ENCODE measurements around the gene QPCT.
"Not testable (repeated sequence)": the region's sequence is repeated elsewhere in the genome, so short reads cannot be mapped to it uniquely, and the experiment has no call there.

QPCT gene

GRCh38 chr2:37344453-37345361 lies at the start of gene QPCT:
QPCT (plus strand) TSS chr2:37344630; CDS start chr2:37344732, 102 bp downstream.
- in situ Hi-C loops (cut with HindIII; ENCODE audit: low pct_ligation_motif_present, low pct_unique_long_range_greater_than_20kb, low sequenced_read_pairs) = no loop called here
- DNase-seq = peak; percentile 88

GRCh38 chr2:37294858-37295257 lies 49.6 kb upstream of the QPCT start:
- in situ Hi-C loops (cut with HindIII; ENCODE audit: low pct_ligation_motif_present, low pct_unique_long_range_greater_than_20kb, low sequenced_read_pairs) = not testable (repeated sequence)

GRCh38 chr2:37295469-37296073 lies 48.9 kb upstream of the QPCT start:
- no peak for DNase-seq
- in situ Hi-C loops (cut with HindIII; ENCODE audit: low pct_ligation_motif_present, low pct_unique_long_range_greater_than_20kb, low sequenced_read_pairs) = no loop called here

More at GRCh38 chr2:37294858-37295257, 49.6 kb upstream of the QPCT start:
- DNase-seq = not testable (repeated sequence)

GRCh38 chr2:37297632-37298031 lies 46.8 kb upstream of the QPCT start:
- no peak for DNase-seq
- in situ Hi-C loops (cut with HindIII; ENCODE audit: low pct_ligation_motif_present, low pct_unique_long_range_greater_than_20kb, low sequenced_read_pairs) = no loop called here

- no peak for DNase-seq
- in situ Hi-C loops (cut with HindIII; ENCODE audit: low pct_ligation_motif_present, low pct_unique_long_range_greater_than_20kb, low sequenced_read_pairs) = no loop called here
Observed at GRCh38 chr2:37300146-37300545, 44.3 kb upstream of the QPCT start.

- in situ Hi-C loops (cut with HindIII; ENCODE audit: low pct_ligation_motif_present, low pct_unique_long_range_greater_than_20kb, low sequenced_read_pairs) = no loop called here
- DNase-seq = no peak
Observed at GRCh38 chr2:37300578-37300977, 43.9 kb upstream of the QPCT start.

- in situ Hi-C loops (cut with HindIII; ENCODE audit: low pct_ligation_motif_present, low pct_unique_long_range_greater_than_20kb, low sequenced_read_pairs) = no loop called here
- DNase-seq = peak; percentile 9
Observed at GRCh38 chr2:37301408-37301807, 43.0 kb upstream of the QPCT start.

GRCh38 chr2:37302701-37303252 lies 41.7 kb upstream of the QPCT start:
- in situ Hi-C loops (cut with HindIII; ENCODE audit: low pct_ligation_motif_present, low pct_unique_long_range_greater_than_20kb, low sequenced_read_pairs) = no loop called here
- DNase-seq = no peak

GRCh38 chr2:37306024-37306423 lies 38.4 kb upstream of the QPCT start:
- DNase-seq = no peak
- in situ Hi-C loops (cut with HindIII; ENCODE audit: low pct_ligation_motif_present, low pct_unique_long_range_greater_than_20kb, low sequenced_read_pairs) = no loop called here

- in situ Hi-C loops (cut with HindIII; ENCODE audit: low pct_ligation_motif_present, low pct_unique_long_range_greater_than_20kb, low sequenced_read_pairs) = no loop called here
Observed at GRCh38 chr2:37307500-37307899, 36.9 kb upstream of the QPCT start.

GRCh38 chr2:37315364-37315763 lies 29.1 kb upstream of the QPCT start:
- DNase-seq = no peak
- in situ Hi-C loops (cut with HindIII; ENCODE audit: low pct_ligation_motif_present, low pct_unique_long_range_greater_than_20kb, low sequenced_read_pairs) = no loop called here

More at GRCh38 chr2:37307500-37307899, 36.9 kb upstream of the QPCT start:
- no peak for DNase-seq

- no peak for DNase-seq
- in situ Hi-C loops (cut with HindIII; ENCODE audit: low pct_ligation_motif_present, low pct_unique_long_range_greater_than_20kb, low sequenced_read_pairs) = no loop called here
Observed at GRCh38 chr2:37316181-37316580, 28.2 kb upstream of the QPCT start.

- in situ Hi-C loops (cut with HindIII; ENCODE audit: low pct_ligation_motif_present, low pct_unique_long_range_greater_than_20kb, low sequenced_read_pairs) = no loop called here
- DNase-seq = no peak
Observed at GRCh38 chr2:37317746-37318145, 26.7 kb upstream of the QPCT start.

GRCh38 chr2:37318401-37318800 lies 26.0 kb upstream of the QPCT start:
- no peak for DNase-seq
- in situ Hi-C loops (cut with HindIII; ENCODE audit: low pct_ligation_motif_present, low pct_unique_long_range_greater_than_20kb, low sequenced_read_pairs) = no loop called here

- in situ Hi-C loops (cut with HindIII; ENCODE audit: low pct_ligation_motif_present, low pct_unique_long_range_greater_than_20kb, low sequenced_read_pairs) = no loop called here
- DNase-seq = no peak
Observed at GRCh38 chr2:37319754-37320609, 24.4 kb upstream of the QPCT start.

- DNase-seq = no peak
- in situ Hi-C loops (cut with HindIII; ENCODE audit: low pct_ligation_motif_present, low pct_unique_long_range_greater_than_20kb, low sequenced_read_pairs) = no loop called here
Observed at GRCh38 chr2:37321029-37321682, 23.3 kb upstream of the QPCT start.

GRCh38 chr2:37322368-37322767 lies 22.1 kb upstream of the QPCT start:
- DNase-seq = no peak
- in situ Hi-C loops (cut with HindIII; ENCODE audit: low pct_ligation_motif_present, low pct_unique_long_range_greater_than_20kb, low sequenced_read_pairs) = no loop called here

GRCh38 chr2:37323176-37323780 lies 21.2 kb upstream of the QPCT start:
- no peak for DNase-seq
- in situ Hi-C loops (cut with HindIII; ENCODE audit: low pct_ligation_motif_present, low pct_unique_long_range_greater_than_20kb, low sequenced_read_pairs) = no loop called here
